ENCODE data around the gene RUVBL1.

DNA sequence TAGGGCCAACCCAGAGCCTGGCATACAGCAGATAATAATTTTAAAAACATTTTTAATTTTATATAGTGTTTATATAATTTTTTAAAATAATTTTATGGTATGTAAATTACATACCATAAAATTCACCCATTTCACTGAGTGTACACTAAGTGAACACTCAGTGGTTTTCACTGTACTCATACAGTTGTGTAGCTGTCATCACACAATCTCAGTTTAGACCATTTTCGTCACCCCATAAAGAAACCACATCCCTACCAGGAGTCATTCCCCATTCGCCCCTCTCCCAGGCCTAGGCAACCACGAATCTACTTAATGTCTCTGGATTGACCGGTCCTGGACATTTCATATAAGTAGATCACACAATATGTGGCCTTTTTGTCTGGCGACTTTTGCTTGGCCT lies 39.8 kb upstream of the RUVBL1 start:
- no peak for TF ChIP-seq OSR1 (CRISPR knock-in tag; IDR thresholded peaks at IDR 0.05)
- TF ChIP-seq ZFP3 (CRISPR knock-in tag; IDR thresholded peaks at IDR 0.05): no peak

Measured in SK-N-SH treated with all-trans-retinoic acid at 6 μM for 48 hours (cell line).